ENCODE measurements around the gene MTA3. TPM values are rescaled to one million over a fixed set of nuclear protein-coding genes. Genes with fewer than 3 reads are reported as not detected.
A peak's percentile ranks its signal among the peaks of the same experiment; 100 is the strongest.

Gene MTA3
- total and polyA plus RNA-seq, 2 of the 8 experiments (the other 6 are each of a cell fraction or from before 2014, with no cell fraction given): 125 to 184 TPM

DNA sequence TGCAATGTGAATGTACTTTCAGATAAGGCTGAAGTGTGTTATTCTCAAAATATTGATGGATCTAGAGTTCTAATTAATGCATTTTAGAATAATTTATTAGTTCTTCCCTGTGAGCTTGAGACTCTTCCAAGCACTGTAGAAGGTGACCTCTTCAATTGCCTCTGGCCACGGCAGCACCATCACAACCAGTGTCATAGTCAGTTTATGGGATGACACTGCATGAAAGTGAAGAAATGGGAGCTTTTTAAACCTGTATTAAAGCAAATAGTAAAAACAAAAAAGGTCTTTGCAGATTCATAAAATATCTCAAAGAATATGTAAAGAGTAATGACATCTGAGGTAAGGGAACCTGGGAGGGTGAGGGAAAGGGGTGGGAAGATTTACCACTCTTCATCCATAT, 143.5 kb downstream of the MTA3 start:
- Histone ChIP-seq H2AK5ac (ENCODE audit: low read depth, low read length) (no peak overlapping the region), H4K5ac (ENCODE audit: insufficient read length, low read depth, low read length) (no peak overlapping the region), H3K4me2 (ENCODE audit: insufficient read depth in 1 of 2, low read depth in 2 of 2, low read length in 2 of 2) (no peak overlapping the region), H3K4me3 (ENCODE audit: extremely low read depth in 1 of 4, insufficient read depth in 2 of 4, low read depth in 3 of 4, low read length in 4 of 4) (no peak overlapping the region), H3K23me2 (ENCODE audit: low read depth, low read length) (no peaks in the 10 kb centered on the region; the same call in 1 of the 2 replicates), H3K36me3 (ENCODE audit: control insufficient read depth in 2 of 4, insufficient read depth in 4 of 4, low read length in 3 of 4) (peaks cover 0 to 32% (median 14%) of the 10 kb centered on the region in 4 experiments; a peak in 6 of 8 replicates), H3K27ac (ENCODE audit: low read depth, low read length) (no peak overlapping the region), H2BK15ac (ENCODE audit: low read length) (no peak overlapping the region), H3K14ac (ENCODE audit: insufficient read length) (no peak overlapping the region), H3K27me3 (replicated peaks in 1 of 4; ENCODE audit: control insufficient read depth in 3 of 4, extremely low read depth in 1 of 4, insufficient read depth in 3 of 4, low read length in 3 of 4) (no peaks in the 10 kb centered on the region), H2BK12ac (ENCODE audit: low read depth, low read length) (no peak overlapping the region), H3K4me1 (replicated peaks in 1 of 4; ENCODE audit: control insufficient read depth in 3 of 4, insufficient read depth in 4 of 4, low read length in 3 of 4) (peaks cover 0 to 8% (median 5%) of the 10 kb centered on the region in 4 experiments; a peak in 3 of 7 replicates), H3K79me2 (ENCODE audit: control insufficient read depth in 1 of 2, insufficient read depth in 2 of 2, low read length in 2 of 2) (no peaks in the 10 kb centered on the region), H3K9me3 (ENCODE audit: insufficient read depth in 2 of 2, low read depth in 1 of 2, low read length in 1 of 2) (no peaks in the 10 kb centered on the region), H2BK5ac (ENCODE audit: low read depth, low read length) (no peak overlapping the region), H3K23ac (ENCODE audit: insufficient read length) (no peak overlapping the region), H2BK20ac (ENCODE audit: low read length) (no peak overlapping the region), H2AFZ (ENCODE audit: low read length) (no peak overlapping the region), H3K18ac (ENCODE audit: extremely low read depth, low read length) (no peak overlapping the region), H3K4ac (replicated peaks; ENCODE audit: insufficient read length, low read depth, low read length) (no peak overlapping the region), H4K20me1 (replicated peaks in 1 of 2; ENCODE audit: control insufficient read depth in 1 of 2, insufficient read depth in 2 of 2, low read length in 2 of 2) (no peaks in the 10 kb centered on the region), H4K8ac (ENCODE audit: extremely low read depth, insufficient read depth, low read length) (no peak overlapping the region), H2BK120ac (replicated peaks; ENCODE audit: low read depth, low read length) (no peak overlapping the region), H3K56ac (replicated peaks; ENCODE audit: insufficient read length, low read depth, low read length) (no peak overlapping the region), H3K79me1 (ENCODE audit: low read depth, low read length) (no peaks in the 10 kb centered on the region), H3K9ac (replicated peaks in 1 of 4; ENCODE audit: extremely low read depth in 1 of 4, low read depth in 3 of 4, low read length in 3 of 4) (no peak overlapping the region), H4K91ac (replicated peaks; ENCODE audit: insufficient read length, low read length) (no peak overlapping the region)
- ChIA-PET POLR2A (ENCODE audit: partially characterized antibody) (interaction anchor here (1.2 kb wide), 1 partner anchor 53 kb away, joined by 4 read pairs; no protein-coding TSS in a partner anchor), CTCF (ENCODE audit: partially characterized antibody) (interaction anchor here (0.6 to 1.1 kb wide), 4 partner anchors 16 to 399 kb away, joined by 3 to 5 read pairs (median 3); no protein-coding TSS in a partner anchor)
- FAIRE-seq: no peak
- TF ChIP-seq KDM1A (IDR thresholded peaks at IDR 0.05; ENCODE audit: borderline replicate concordance, low read length) (no peak), POLR2AphosphoS5 (IDR thresholded peaks at IDR 0.05; ENCODE audit: low read depth, low read length) (peak; percentile 51; the same call in 1 of the 2 replicates)
- WGBS, 2 experiments (ENCODE audit: extremely low coverage in 1 of 2, insufficient coverage in 1 of 2, insufficient read length in 1 of 2, insufficient replicate concordance in 2 of 2, low coverage in 1 of 2, low lambda C conversion rate in 2 of 2, missing lambda C conversion rate in 1 of 2): 100% methylated on average over 1 of the region's 1 CpG; no CpG with 5 or more reads in 1 of the 2 experiments
- DNase-seq (ENCODE audit: low read depth in 1 of 2, low spot score in 2 of 2): no peak

All from H1 (cell line).